T-helper 2 cell (primary cell): Measurements from ENCODE around the gene LRMDA.

Experiments used
- DNase-seq, 5 experiments: peaks; one replicate each; pipeline versions ENCODE4 v3.0.0 to v3.0.0-alpha.2; 2012 to 2022

LRMDA gene

DNA sequence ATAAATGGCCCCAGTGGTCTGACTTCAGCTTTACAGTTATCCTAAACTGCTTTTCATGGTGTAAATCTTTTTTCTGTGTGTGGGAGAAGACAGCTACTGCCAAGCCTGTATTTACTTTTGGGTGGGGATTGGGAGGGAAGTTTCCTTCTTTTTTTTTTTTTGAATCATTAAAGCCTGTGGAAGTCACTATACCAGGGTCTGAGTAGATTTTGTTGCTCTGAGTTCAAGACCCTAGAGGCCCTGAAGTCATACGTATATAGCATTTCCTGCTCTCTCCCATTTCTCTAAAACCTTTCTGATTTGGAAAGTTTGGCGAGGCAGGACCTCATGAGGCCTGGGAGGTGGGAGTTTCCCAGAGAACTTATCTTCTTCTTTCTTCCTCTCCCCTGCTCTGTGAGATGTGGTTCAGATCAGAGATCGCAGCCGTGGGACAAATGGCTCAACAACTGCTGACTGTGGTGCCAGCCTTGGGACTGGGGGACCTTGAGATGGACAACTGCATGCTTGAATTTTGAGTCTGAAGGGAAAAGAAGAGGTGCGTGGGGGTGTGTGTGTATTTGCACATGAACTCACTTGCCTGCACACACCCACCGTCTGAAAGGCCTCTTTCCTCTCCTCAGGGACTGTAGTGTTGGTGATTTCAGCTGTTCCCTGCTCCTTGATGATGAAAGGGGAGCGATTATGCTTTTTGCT, 18.1 kb downstream of the LRMDA start:
- DNase-seq = no peak

DNA sequence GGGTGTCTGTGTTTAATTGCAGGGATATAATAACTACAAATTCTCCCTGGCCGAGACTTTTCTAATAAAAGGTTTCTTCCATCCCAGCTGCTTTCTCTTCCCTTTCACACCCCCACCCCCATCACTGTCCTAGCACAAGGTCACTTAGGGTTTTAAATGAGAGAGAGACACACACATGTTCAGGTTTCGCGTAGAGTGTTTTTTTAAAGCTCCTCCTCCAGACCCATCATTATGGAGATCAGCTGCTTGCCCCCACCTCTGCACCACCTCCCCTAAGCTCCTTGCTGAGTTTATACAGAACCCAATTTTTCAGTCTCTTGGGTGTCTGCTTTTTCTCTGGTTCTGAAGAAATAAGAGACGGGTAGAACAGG, 18.6 kb downstream of the LRMDA start:
- DNase-seq = no peak

DNA sequence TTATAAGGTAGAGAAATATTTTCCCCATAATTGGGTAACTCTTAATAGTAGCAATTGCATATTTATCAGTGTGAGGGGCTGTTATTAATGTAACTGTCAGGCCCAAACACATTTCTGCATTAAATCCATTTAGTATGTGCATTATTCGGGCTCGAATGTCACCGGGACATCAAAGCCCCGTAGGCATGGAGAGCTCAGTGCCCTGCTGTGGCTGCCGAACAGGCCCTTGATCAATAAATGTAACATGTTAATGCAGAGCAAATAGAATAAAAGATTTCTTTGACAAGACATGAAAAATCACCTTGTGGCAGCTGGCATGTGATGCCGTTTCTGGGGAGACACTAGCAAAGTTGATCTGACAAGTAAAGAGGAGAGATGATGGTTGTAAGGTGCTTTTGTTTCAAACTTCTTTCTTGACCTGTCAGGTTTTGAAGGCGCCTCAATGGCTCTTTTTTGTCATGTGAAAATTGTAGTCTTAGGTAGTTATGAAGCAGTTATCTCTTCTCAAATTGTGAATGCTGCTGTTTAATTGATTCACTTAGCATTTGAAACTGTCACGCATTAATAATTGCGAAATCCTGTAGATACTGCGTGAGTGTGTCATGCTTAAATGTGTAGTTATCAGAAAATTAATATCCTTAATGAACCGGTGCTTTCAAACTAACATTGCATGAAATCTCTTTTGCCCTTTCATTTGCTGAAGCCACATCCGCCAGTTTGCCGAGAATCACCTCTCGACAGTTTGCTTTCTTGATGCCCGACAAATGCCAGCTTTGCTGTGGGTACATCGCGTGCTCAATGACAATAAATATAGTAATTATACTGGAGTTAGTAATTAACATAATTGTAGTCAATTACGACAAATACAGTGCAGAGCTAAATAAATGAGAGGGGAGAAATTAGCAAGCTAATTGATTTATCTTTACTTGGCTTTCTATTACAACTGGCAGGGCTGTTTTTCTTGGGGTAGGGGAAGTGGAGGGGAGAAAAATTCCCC, 19.5 kb downstream of the LRMDA start:
- no peak for DNase-seq

DNA sequence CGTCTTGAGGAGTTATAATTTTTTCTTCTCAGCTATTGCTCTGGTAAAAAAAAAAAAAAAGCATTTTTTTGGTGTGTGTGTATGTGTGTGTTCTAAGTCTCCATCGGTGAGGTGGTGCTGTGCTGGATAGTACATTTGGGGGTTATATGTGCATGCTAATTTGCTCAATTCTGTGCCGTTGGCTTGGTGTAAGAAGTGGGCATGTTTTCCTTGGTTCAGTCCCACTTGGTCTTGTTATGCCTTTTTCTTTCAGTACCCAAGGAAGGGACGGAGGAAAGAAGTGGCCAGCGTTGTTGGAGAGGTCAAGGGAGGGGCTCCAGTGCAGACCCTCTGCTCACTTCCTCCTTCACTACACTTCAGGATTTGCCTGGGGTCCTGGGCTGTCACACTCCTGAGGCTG, 20.4 kb downstream of the LRMDA start:
- no peak for DNase-seq

DNA sequence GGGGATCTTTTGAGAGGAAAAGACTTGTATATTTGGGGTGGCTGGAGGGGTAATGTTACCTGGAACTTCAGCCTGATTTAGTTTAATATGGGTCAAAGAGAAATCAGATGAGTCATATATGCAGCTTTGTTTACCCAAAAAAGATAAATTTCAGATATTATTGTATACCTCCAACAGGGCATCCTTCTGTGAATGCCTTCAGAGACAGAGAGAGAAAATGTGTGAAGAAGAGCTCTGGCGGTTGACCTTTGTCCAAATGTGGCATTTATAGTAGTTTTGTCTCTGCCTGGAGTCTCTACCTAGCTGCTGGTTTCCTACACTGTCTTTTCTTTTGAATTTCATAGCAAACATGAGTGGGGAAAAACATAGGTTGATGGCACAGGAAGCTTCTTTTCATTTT, 21.6 kb downstream of the LRMDA start:
- DNase-seq = no peak

DNA sequence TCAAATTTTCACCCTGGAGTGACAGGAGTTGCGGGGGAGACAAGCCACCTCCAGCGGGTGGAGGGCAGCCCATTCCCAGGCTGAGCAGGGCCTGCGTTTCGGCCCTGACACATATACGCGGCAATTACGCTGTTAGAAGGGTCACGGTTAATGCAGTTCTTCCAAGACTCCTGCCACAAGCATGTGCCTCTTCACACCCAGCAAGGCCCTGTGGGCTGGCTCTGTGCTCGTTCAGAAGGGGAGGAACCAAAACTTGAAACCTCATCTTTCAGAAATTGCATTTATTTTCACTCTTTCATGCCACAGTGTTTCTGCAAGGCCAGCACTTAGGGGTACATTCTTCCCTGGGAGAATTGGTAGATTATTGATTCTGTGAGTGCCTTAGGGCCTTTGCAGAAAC, 24.7 kb downstream of the LRMDA start:
- no peak for DNase-seq

DNA sequence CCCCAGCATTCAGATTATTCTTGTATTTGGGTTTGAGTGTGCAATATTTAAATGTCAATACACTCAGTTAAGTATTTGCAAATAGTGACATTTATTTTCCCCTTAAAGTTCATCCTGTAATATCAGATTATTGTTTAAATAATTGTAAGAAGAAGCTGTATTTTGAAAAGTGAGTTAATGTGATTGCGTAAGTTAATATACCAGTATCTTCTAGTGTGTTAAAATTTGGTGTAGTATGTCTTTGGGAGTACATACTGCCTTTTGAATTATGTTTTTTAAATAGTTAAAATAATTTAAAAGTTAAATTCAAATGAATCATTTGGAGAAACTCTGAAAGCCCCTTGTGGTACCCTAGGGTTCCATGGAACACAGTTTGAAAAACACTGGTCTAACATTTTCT, 28.6 kb downstream of the LRMDA start:
- DNase-seq = no peak

DNA sequence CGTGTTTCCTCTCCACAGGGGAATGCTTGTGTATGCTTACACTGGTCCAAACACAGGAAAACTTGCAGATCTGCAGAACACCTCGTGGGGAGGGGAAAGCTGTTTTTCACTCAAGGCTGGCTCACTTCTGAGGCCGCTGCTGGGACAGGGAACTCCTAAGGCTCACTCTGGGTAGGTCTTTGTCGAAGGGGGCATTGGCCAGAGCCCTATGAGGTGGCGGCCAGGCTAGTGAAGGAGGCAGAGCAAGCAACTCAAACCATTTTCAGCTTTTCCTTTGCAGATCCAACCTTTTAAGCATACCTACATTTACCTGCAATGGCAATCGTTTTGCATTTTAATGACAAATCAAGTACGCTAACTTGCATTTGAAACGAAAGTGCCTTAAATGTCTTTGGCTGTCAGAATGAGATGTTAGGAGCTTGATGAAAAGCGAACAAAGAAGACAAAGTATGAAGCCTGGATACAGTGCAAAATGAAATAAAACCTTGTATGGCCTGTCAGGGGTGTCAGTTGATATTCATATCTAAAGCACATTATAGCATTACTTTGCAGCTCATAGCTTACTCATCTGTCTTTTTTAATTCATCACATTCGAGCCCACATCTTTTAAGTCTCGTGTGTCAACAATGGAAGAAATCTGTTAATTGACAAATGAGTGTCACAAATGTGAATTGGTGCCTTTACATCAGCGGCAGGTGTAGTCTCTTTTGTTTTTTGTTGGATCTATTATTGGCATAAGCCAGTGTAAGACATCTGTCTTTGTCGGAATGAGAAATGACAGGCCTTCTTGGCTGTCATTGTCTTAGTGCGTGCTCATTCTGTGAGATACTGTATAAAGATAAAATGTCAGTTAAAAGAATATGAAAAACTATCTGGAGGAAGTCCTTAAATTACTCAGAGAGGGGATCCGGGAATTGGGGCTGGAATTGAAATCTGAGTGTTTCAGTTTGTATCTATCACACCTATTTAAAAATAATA, 30.5 kb downstream of the LRMDA start:
- no peak for DNase-seq

DNA sequence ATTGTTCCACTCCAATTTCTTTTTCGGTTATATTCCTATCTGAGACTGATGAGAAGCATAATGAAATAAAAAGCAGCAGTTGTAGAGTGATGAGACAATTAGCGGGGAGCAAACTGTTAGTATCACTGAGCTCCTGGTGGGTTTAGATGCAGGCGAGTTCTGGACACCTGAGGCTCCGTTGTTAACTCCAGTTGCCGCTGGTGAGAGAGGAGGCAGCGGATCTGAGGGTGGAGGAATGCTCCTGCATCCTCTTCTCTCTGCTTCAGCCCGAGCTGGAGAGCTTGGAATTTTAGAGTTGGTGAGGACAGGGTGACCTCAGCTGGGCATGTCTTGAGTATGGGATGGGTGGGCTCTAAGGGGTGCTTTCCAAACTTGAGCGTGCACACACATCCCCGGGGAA, 31.4 kb downstream of the LRMDA start:
- no peak for DNase-seq

DNA sequence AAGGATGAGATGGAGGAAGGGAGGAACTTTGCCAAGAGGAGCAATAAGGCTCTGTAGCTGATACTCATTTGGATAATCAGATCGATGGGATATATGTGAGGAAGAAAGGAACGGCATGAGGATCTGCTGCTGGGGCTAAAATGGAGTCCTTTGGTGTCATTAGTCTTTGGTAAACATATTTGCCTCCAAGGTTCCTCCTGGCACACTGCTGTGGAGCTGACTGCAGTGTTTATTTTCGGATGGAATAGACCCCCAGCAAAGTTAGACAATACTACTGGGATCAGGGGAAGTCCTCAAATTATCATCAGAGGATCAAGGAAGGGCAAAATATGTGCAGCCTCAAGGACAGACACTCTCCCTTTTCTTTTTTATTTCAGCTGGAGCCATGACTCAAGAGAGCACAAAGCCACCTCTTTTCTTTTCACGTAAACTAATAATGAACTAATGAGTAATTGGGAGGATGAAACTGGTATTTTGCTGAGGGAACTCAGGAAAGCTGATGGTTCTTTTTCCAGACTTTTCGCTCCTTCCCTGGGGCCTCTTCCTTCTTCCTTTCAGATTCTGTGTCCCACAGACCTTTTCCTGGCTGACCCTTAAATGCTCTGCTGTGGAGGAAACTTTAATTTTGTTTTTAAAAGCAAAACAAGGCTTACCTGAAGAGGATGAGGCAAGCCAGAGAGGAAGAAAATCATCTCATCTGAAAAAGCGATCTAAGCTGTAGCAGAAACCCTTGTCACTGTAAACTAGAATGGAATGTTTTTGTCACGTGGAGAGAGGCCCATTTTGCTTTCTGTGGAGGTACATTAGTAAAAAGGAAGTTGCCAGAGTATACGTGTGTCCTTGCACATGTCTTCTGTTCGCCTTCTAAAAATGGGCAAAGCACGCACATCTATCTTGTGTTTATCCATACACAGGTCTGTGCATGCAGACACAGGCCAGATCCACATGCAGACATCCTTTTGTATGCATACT, 33.3 kb downstream of the LRMDA start:
- no peak for DNase-seq

DNA sequence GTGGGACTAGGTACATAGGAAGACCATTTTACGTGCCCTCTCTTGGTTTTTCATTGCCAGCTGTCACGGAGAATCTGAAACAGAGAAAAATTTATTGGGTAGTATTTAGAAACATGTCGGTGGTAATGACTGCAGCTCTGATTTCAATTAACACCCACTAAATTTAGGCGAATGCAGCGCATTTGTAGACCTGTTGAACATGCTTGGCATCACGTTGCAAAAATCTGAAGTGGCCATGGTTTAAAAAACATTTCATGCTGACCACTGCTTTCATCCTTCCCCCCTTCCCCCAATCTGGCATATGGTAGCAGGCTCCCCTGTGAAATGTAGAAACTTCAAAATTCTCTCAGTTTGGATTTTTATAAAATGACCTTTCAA, 34.0 kb downstream of the LRMDA start:
- no peak for DNase-seq

DNA sequence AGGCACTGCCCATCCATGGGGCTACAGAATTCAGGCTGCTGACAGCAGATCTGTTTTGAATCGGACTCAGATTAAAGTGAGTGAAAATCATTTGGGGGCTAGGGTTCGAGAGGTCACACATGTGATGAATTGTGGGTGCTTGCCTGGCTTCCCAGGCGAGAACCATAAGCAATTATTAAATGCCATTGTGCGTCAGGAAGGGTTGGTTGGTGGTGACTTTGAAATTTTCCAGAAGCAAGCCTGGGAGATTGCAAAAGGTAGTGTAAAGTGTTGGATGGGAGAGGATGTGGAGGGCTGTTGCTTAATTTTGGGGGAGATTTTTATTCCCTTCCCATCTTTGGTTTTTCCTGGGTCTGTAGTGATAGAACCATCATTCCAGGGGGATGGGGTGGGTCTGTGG, 34.6 kb downstream of the LRMDA start:
- no peak for DNase-seq

DNA sequence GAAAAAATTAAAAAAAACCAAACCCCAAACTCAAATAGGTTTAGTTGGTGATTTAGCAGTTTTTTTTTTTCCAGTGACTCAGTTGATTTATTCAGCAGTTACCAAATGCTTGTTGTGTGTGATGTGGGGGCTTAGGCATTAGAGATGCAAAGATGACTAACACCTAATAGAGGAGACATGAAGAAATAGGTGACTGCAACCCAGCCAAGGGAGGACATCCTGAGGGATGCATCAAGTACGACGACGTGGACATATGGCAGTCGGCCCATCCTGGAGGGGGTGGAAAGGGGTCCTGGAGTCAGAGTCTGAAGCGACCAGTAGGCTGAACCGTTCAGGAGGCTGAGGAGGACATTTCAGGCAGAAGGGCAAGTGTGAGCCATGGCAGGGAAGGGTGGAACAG, 35.5 kb downstream of the LRMDA start:
- DNase-seq = no peak

DNA sequence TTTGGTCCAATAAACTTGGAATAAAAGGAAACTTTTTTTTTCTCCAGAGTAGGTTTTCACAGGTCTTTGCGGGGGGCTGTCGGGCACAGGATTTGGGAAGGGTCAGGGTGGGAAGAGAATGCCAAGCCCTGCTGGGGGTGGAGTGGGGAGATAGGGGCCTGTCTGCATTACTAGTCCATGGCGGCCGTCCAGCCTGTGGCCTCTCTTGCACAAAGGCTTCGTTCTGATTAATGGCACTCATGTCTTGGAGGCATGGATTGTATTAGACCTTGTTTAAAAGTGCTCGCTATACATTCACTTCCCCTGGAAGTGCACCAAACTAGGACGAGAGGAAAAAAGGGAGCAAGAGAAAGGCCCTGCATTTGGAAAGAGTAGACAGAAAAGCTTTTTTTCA, 37.2 kb downstream of the LRMDA start:
- DNase-seq = no peak

DNA sequence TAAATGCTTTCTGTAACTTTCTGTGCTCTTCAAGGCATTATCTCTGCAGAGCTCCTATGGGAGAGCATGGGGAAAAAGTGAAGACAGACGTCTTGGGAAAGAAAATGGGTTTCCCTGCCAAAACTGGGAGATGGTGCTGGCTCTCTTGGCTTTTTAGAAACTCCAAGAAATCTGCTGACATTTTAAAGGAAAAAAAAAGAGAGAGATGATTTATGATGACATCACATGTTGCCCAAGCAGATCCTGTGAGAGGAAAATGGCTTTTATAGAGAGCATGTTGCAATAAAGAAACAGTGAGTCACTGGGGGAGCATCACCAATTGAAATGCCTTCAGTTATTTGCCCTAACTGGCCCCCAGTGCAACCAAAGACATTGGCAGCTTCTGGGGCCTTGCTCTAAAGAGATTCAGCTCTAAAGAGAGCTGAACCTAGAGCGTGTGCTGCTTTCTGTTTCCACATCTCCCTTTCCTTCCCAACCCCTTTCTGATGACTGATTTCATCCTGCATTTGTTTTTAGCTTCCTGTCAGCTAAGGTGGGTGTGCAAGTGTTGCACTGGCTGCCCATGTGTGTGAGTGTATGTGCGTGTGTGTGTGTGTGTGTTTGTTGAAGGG, 37.7 kb downstream of the LRMDA start:
- no peak for DNase-seq

DNA sequence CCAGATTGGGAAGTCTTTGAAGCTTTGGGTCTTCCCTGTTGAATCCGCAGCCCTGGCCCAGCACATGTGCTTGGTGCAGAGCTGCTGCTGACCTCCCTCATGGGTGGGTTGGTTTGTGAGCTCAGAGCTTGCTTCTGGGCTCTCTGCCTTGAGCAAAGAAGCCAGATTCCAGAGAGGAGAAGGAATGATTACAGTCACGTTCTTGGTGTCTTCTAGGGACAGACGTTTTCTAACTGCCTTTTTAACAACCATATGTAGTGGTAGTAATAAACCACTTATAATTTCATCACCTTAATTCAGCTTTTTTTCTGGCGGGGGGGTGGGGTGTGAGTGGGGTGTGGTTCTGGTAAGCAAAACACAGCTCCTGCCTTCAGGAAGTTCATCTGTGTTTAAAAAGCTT, 39.5 kb downstream of the LRMDA start:
- DNase-seq = no peak

DNA sequence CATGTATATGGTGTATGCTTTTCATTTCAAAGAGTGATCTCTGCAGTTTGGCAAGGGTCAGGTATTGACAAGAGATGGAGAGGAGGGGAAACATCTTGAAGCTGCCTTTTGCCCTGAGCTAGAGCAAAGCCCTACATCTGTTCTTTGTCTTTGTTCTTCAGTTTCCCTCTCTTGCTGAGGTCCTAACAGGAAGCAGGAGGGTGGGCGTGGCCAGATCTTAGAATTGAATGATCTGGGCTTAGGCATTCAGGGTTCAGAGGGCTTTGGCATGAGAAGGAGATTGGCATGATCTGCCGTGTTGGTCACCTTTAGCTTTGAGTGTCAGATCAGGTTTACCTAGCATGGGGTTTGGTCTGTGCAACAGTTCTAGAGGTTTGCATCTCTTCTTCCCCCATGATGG, 41.3 kb downstream of the LRMDA start:
- no peak for DNase-seq

DNA sequence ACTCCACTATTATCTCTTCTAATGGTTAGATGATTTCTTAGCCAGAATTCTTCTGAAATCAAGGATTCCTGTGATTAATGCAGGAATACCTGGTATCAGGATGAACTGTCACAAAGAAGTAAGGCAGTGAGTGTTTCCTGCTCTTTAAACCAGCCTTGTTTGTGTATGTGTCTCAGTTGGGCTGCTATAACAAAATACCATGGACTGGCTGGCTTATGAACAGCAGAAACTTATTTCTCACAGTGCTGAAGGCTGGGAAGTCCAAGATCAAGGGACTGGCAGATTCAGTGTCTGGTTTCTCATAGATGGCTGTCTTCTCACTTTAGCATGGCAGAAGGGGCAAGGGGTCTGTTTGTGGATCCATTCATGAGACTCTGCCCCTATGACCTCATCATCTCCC, 42.7 kb downstream of the LRMDA start:
- DNase-seq = no peak

DNA sequence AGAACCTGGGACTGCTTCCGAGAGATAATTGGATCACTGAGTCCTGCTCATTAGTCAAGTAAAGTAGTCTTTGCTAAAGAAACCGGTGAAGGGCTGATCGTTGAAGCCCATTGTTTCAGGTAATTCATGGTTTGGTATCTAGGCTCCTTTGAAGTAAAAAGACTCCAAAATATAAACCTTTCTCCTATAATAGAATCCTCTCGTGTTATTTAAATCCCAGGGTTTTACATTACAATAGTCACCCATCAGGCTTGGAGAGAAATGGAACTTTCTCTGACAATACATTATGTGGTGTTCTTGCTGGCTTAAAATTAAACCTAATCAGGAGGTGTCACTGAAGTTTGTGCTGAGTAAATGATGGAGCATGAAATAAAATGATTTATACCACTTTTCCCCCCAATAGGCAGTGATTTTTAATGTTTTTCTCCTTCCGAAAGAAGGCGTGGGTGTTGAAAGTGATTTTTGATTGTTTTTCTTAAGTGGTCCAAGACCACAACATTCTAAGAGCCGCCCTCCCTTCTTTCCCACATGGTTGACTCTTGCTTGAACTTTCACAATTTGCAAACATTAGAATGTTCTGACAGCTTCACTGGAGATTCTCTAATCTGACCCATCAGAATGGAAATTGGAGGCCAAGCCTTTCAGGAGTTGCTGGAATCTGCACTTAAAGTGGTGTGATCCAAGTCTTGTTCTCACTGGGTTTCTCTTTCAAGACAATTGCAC, 44.2 kb downstream of the LRMDA start:
- no peak for DNase-seq

DNA sequence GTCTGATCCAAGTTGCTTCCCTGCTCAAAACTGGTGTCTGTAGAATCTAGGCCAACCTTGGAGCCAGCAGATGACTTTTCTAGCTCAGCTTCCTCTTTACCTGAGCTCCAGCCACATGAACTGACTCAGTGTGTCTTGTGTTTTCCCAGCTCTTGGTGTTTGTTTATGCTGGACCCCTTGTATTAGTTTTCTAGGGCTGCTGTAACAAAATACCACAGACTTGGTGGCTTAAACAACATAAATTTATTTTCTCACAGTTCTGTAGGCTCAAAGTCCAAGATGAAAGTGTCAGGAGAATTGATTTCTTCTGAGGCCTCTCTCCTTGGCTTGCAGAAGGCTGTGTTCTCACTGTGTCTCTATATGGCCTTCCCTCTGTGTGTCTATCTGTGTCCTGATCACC, 45.1 kb downstream of the LRMDA start:
- no peak for DNase-seq

DNA sequence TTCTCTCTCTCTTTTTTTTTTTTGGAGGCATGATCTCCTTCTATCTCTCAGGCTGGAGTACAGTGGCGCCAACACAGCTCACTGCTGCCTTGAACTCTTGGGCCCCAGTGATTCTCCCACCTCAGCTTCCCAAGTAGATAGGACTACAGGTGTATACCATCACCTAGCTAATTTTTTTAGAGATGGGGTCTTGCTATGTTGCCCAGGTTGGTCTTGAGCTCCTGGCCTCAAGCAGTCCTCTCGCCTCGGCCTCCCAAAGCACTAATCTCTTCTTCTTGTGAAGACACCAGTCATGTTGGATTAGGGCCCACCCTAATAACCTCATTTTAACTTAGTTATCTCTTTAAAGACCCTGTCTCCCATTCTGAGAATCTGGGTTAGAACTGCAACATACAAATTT, 45.6 kb downstream of the LRMDA start:
- no peak for DNase-seq
